Testis (tissue), 3 donors: ENCODE data around the gene AP2A2. TPM values are rescaled to one million over a fixed set of nuclear protein-coding genes. Genes with fewer than 3 reads are reported as not detected.

Experiments used
- DNase-seq: peaks from one replicate; pipeline ENCODE4 v3.0.0-alpha.2; 2019
- H3K27ac ChIP-seq, 2 donors: fragments of 200-600 bp; sonication (generic); one replicate each; pipeline ENCODE4 v1.5.1; 2019
- H3K27me3 ChIP-seq: fragments of 200-600 bp; sonication (generic); one replicate; pipeline ENCODE4 v1.5.1; 2019
- H3K36me3 ChIP-seq: fragments of 200-600 bp; sonication (generic); one replicate; pipeline ENCODE4 v1.5.1; 2017; ENCODE audit warnings: low read depth; ENCODE audit errors: missing control alignments
- H3K4me1 ChIP-seq: fragments of 200-600 bp; sonication (generic); one replicate; pipeline ENCODE4 v1.5.1; 2019
- H3K4me3 ChIP-seq, 2 donors: fragments of 200-600 bp; sonication (generic); one replicate each; pipeline ENCODE4 v1.5.1; 2017 to 2019
- H3K9me3 ChIP-seq: fragments of 200-600 bp; sonication (generic); one replicate; pipeline ENCODE4 v1.5.1; 2017
- POLR2A ChIP-seq: fragments of 450-650 bp; IDR thresholded peaks from one replicate; pipeline ENCODE4 v1.6.1; 2017; ENCODE audit warnings: antibody characterized with exemption, mild to moderate bottlenecking, moderate library complexity
- WGBS, 2 donors: methylation state at CpG; one replicate each; pipeline ENCODE4 v1.1.5; 2018; 5-methylcytosine and 5-hydroxymethylcytosine counted together
- intact Hi-C: fragments of 100-400 bp; cut with DNase I; formaldehyde crosslinking; loops from one replicate; pipeline ENCODE4 v1.15.1; 2023; ENCODE audit warnings: low total_unique reads
- polyA plus RNA-seq: library from polyadenylated mRNA; stranded (reverse); fragments of 350-450 nt; fragmentation: Illumina TruSeq; extraction: RNeasy Lipid Tissue Mini Kit (QIAGEN cat#74804); gene quantifications from one replicate; pipeline ENCODE4 v1.2.3, GENCODE V29; 2014; ENCODE audit warnings: low read depth, low replicate concordance; ENCODE audit not compliant: insufficient read depth
- total RNA-seq, 2 donors: library from RNA; depleted of rRNA; stranded (reverse); fragments of >200 nt; gene quantifications; one replicate each; pipeline ENCODE4 v1.2.3, GENCODE V29; 2016
- TF ChIP-seq, protein P1 (sequence below), 3 experiments: fragments of 450-650 bp in 2 of 3; fragments of 200-600 bp in 1 of 3; sonication (generic) in 1 of 3; IDR thresholded peaks; one replicate each; pipeline ENCODE4 v1.5.1; 2016 to 2019; ENCODE audit warnings: antibody characterized with exemption in 3 of 3, mild to moderate bottlenecking in 2 of 3, moderate library complexity in 1 of 3

AP2A2 gene
- total and polyA plus RNA-seq, 3 donors from 2014 or later: 82.0 to 106 (median 95.0) TPM

DNA sequence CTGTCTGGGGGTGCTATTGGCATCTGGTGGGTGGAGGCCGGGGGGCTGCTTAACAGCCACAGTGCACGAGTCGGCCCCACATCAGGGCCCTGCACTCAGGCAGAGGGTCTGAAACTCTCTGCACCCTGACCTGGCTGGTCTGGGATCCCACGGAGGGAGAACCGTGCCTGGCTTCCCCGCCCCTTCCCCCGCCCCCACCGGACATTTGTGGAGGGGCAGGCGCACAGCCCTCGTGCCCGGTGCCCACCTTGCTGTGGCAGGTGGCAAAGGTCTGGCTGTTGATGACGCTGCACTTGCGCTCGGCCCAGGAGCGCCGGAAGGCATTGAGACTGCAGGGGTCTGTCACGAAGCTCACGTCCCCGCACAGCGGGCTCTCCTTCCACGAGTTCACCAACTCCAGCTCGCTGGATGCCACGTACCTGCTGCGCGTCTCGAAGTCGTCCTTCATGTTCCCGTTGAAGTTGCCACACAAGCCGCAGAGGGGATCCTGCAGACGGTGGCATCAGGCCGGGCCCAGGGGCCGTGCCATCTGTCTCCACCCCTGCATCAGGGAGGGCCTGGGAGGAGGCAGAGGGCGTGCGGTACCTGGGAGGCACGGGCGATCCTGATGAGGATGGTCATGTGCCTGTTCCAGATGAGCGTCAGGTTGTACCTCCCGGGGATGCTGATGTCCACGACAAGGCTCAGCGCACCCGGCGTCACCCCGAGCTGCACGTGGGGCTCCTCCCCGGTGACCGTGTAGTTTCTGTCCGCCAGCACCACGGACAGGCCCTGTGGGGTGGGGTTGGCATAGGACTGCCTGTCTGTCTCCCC lies 99.1 kb downstream of the AP2A2 start:
- Histone ChIP-seq H3K27ac (no peak overlapping the region), H3K36me3 (no peaks in the 10 kb centered on the region), H3K4me3 (no peak overlapping the region), H3K9me3 (no peaks in the 10 kb centered on the region), H3K27me3 (no peaks in the 10 kb centered on the region), H3K4me1 (no peaks in the 10 kb centered on the region)
- DNase-seq: no peak
- intact Hi-C loops: no loop called here
- WGBS, 2 donors: 90 to 94% methylated on average over 18 to 48 of the region's 48 CpGs
- TF ChIP-seq POLR2A: no peak
- TF ChIP-seq, protein P1, sequence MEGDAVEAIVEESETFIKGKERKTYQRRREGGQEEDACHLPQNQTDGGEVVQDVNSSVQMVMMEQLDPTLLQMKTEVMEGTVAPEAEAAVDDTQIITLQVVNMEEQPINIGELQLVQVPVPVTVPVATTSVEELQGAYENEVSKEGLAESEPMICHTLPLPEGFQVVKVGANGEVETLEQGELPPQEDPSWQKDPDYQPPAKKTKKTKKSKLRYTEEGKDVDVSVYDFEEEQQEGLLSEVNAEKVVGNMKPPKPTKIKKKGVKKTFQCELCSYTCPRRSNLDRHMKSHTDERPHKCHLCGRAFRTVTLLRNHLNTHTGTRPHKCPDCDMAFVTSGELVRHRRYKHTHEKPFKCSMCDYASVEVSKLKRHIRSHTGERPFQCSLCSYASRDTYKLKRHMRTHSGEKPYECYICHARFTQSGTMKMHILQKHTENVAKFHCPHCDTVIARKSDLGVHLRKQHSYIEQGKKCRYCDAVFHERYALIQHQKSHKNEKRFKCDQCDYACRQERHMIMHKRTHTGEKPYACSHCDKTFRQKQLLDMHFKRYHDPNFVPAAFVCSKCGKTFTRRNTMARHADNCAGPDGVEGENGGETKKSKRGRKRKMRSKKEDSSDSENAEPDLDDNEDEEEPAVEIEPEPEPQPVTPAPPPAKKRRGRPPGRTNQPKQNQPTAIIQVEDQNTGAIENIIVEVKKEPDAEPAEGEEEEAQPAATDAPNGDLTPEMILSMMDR (IDR thresholded peaks at IDR 0.05): no peak

DNA sequence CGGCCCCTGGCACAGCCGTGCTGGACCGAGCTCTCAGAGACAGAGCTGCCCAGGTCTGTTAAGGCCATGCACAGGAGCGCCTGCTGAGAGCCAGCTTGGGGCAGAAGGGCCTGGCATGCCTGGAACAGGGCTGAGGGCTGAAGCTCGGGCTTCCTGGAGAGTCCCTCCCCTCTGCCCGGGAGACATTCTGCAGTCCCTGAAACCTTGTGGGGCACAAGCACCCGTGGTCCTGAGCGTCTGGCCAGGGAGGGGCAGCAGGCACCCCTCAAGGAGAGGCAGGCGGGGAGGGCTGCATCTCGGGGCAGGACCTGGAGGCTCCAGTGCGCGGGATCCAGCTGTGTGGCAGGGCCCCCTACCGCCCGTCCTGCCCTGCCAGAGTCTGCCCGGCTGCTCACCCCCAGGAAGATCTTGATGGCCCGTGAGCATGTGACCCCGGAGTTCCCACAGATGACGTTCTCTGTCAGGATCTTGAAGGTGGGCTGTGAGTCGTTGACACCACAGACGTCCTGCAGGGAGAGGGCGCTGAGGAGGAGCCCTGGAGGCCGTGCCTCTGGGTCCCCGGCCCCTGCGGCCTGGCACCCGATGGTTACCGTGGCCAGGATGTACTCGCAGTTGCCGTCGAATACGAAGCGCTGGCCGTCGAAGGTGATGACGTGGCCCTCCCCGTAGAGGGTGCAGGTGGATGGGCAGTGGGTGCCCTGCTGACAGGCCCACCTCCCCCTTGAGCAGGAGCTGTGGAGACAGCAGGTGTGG lies 99.9 kb downstream of the AP2A2 start:
- Histone ChIP-seq H3K27me3 (no peaks in the 10 kb centered on the region), H3K4me3 (no peak overlapping the region), H3K9me3 (no peaks in the 10 kb centered on the region), H3K36me3 (no peaks in the 10 kb centered on the region), H3K27ac (no peak overlapping the region), H3K4me1 (no peaks in the 10 kb centered on the region)
- TF ChIP-seq, protein P1 (IDR thresholded peaks at IDR 0.05): no peak
- TF ChIP-seq POLR2A: no peak
- DNase-seq: no peak
- intact Hi-C loops: no loop called here
- 82 to 88% methylated on average over 14 to 34 of the region's 35 CpGs for WGBS, 2 donors

DNA sequence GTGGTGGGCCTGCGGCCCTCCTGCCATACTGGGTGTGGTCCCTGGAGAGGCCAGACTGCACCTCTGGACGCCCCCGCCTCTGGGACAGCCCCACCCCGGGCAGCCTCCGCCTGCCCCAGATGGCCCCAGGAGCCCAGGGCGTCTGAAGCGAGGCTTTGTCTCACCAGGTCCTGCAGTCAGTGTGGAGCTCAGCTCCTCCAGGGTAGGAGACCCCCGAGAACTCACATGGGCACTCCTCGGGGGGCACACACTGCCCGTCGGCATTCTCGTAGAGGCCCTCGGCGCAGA lies 100.4 kb downstream of the AP2A2 start:
- no peaks in the 10 kb centered on the region for H3K36me3 ChIP-seq
- TF ChIP-seq, protein P1 (IDR thresholded peaks at IDR 0.05): no peak
- TF ChIP-seq POLR2A: no peak
- no peaks in the 10 kb centered on the region for H3K27me3 ChIP-seq
- no peaks in the 10 kb centered on the region for H3K4me1 ChIP-seq
- intact Hi-C loops: no loop called here
- DNase-seq: no peak
- H3K27ac ChIP-seq: no peak overlapping the region
- WGBS, 2 donors: 92% methylated on average over 14 of the region's 14 CpGs; no CpG with 5 or more reads in 1 of the 2 donors
- H3K4me3 ChIP-seq: no peak overlapping the region
- H3K9me3 ChIP-seq: no peaks in the 10 kb centered on the region

DNA sequence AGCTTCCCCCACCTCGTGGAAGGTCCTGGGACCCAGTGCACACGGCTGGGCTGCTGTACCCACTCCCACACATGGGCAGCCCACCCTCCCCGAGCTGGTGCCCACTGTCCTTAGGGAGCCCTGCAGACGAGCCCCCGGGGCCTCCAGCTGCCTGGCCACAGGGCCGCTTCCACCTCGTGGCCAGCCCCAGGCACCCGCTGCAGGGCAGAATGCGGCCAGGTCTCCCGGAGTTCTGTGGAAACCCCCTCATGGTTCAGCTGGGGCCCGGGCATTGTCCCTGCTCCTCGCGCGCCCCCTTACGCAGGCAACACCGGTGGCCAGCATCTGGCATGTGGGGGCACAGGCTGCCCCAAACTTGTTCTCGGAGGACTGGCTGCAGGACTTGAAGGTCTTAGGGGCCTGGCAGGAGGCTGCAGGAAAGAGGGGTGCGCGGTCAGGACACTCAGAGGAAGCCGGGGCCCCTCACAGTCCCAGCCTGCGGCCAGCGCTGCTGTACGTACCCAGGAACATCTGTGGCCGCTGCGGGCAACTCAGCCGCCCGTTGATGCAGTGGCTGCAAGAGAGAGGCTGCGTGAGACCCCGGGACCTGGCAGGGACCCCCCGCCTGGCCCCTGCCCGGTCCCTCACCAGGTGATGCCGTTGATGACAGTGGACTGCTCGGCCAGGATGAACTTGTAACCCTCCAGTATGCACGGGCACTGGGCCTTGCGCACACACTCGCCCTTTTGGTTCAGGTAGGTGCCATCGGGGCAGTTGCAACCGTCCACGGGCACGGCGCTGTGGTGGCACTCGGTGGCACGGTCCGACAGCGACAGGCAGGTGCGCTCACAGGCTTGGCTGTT lies 101.2 kb downstream of the AP2A2 start:
- Histone ChIP-seq H3K27ac (no peak overlapping the region), H3K9me3 (no peaks in the 10 kb centered on the region), H3K36me3 (no peaks in the 10 kb centered on the region), H3K4me3 (no peak overlapping the region), H3K27me3 (no peaks in the 10 kb centered on the region), H3K4me1 (no peaks in the 10 kb centered on the region)
- no peak for DNase-seq
- 84 to 90% methylated on average over 9 to 43 of the region's 46 CpGs for WGBS, 2 donors
- intact Hi-C loops: no loop called here
- TF ChIP-seq POLR2A: no peak
- TF ChIP-seq, protein P1 (IDR thresholded peaks at IDR 0.05): no peak
